Caki2 (cell line): ENCODE results near the gene CBS. TPM values are rescaled to one million over a fixed set of nuclear protein-coding genes. Genes with fewer than 3 reads are reported as not detected.

Experiments
- DNase-seq: peaks from one replicate; pipeline ENCODE4 v3.0.0-alpha.2; 2015; ENCODE audit warnings: low read depth
- in situ Hi-C: cut with HindIII; loops from 2 replicates; pipeline ENCODE4 v1.10.0; 2016; ENCODE audit warnings: low sequenced_read_pairs, low pct_unique_long_range_greater_than_20kb, mixed read lengths
- total RNA-seq: library from RNA; depleted of rRNA; stranded (reverse); fragments of >200 nt; shearing (Covaris generic); gene quantifications from 2 replicates; pipeline ENCODE4 v1.2.3, GENCODE V29; 2014; ENCODE audit warnings: low replicate concordance

The CBS gene
- total RNA-seq, 1 experiment from 2014 or later = 32.8 TPM

DNA sequence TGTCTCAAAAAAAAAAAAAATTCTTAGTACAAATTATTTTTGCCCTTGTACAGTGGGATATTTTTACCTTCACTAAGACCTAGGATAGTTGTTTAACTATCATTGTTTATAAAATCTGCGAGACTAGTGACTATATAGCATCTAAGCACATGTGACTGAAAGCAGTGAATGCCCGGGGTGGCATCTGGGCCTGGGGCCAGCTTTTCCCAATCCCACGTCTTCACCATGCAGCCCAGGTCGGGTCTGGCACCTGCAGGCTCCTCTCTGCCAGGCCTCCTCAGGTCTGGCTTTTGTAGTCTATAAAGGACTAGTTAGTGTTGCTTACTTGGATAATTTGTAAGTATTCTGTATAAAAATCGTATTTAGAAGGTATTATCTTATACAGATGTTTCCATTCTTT is 40.8 kb downstream of the CBS start:
- DNase-seq = no peak

DNA sequence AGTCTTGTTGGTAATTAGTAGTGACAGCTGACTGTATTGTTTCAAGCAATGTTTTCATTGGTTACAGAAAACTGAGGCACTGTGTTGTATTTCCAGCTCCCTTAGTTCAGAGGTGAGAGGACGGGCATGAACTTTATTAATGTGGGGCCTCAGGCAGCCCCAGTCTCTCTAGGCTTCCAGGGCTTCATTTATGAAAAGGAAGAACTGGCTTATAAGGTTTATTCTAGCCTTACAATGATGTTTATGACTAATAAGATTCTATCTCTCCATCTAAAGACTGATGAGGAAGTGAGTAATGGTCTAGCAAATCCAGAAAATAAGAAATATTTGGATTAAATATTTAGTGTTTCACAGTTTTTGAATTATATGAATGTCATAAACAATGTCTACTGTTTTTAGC is 41.5 kb downstream of the CBS start:
- DNase-seq = no peak
- in situ Hi-C loops = no loop called here

More for the DNA sequence above, 40.8 kb downstream of the CBS start:
- in situ Hi-C loops = no loop called here

DNA sequence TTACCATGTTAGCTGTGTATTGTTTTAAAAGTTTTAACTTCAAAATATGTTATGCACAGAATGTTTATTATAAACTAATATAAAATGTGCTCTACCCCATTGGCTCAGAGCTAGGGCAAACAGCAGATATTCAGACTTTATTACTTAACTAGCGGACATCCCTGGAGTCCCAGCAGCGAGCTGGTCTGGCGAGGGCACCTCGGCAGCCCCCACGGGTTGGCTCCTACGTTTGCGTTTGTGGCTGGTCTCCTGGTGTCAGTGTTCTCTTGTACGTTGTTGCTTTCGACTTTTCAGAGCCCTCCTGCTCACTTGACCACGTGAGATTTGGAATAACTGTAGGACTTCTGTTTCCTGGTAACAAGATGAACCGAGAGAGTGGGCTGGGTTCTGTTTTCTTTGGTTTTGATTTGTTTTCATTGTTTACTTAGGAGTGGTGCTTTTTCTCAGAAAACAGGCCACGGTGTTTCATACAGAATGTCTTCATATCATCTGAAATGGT is 44.5 kb downstream of the CBS start:
- in situ Hi-C loops = no loop called here

DNA sequence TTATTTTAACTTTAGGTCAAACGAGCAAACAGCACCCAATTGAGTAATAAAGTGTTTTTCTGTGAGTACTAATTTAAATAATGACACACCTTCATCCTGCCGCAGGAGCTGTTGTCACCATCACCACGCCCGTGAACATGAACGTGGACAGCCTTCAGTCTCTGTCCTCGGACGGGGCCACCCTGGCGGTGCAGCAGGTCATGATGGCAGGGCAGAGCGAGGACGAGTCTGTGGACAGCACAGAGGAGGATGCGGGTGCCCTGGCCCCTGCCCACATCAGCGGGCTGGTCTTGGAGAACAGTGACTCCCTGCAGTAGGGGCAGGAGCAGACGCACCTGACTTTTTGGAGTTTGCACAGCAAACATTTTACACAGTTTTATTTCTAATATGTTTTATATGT is 45.9 kb downstream of the CBS start:
- DNase-seq = no peak
- in situ Hi-C loops = no loop called here

More for the DNA sequence above, 44.5 kb downstream of the CBS start:
- no peak for DNase-seq

DNA sequence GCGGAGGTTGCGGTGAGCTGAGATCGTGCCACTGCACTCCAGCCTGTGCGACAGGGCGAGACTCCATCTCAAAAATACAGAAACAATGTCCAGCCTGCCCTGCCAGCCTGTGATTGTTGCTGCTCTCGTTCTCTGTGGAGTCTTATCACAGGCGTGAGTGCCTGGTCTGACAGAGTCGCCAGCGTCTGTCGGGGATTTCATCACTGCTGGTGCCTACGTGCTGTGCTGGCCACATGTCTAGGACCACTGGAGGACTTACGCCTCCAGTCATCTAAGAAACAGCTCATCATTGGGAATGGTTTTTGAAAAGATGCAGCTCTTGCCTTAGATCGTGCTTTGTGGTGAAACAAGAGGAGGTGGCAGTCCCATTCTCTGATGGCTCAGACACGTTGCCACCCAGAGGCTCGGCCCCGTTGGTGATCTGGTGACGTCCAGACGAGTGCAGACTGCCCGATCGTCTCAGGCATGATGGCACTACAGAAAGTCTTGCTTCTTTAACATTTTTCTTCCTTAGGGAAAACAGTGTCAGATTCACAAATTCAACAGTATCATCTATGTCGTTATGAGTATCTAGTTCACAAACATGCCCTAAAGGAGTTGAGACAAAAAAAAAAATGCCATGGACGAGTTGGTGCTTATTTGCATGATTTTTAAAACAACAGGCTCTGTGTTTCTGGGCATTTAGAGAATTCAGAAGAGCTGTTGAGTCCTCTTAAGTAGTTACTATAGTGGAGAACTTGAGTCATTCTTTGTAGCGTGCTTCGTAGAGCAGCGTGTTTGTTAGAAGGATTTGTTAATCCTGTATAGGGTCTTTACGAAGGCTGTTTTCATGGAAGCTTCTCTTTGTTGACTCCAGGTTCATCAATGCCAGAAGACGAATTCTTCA is 47.5 kb downstream of the CBS start:
- DNase-seq = no peak
- in situ Hi-C loops = no loop called here

DNA sequence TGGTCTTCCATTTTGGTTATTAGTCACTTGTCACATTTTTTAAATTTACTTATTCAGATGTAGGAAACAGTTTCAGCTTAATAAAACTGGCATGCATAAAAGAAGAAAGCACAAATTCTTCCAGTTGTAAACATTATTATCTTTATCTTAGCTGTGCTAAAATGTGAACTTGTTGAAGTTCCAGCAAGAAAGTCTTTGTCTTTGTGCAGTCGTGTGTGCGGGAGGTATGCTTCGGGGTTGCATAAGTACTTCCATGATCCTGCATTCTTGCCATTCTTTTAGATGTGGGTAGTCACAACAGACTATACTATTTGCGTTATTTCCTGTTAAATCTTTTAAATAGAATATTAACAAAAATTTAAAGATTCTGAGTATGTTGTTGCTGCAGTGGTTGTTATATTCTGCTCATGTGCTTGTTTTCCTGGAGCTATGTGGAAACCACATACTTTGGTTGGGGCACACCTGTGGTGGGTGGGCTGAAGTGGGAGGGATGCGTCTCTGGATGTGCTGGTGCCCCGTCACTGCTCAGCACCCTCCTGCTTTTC is 49.9 kb downstream of the CBS start:
- DNase-seq = peak; percentile 85
- in situ Hi-C loops = no loop called here

DNA sequence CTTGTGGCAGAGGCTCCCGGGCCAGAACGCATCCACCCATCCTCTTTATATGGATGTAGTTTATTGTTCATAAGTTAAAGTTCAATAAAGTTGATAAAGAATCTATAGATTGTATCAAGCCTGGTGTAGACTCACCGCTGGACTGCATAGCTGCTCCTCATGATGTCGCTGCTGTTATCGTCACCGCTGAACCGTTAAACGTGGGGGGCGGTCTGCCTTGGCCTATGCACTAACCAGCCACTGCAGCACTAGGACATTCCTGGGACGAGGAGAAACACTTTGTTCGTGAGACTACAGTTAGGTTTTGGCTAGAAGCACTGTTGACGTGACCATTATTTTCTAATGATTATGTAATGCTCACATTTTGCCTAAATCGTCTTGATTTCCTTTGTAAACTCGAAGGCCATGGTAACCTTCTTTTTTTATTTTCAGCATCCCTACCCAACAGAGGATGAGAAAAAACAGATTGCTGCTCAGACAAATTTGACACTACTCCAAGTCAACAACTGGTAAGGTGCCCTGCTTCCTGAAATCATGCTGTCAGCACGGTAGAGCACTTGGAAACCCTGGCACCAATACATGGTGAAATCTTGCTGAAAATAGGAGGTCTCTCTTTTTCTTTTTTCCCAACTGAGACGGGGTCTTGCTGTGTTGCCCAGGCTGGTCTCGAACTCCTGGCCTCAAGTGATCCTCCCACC is 51.0 kb downstream of the CBS start:
- DNase-seq = no peak
- in situ Hi-C loops = no loop called here

DNA sequence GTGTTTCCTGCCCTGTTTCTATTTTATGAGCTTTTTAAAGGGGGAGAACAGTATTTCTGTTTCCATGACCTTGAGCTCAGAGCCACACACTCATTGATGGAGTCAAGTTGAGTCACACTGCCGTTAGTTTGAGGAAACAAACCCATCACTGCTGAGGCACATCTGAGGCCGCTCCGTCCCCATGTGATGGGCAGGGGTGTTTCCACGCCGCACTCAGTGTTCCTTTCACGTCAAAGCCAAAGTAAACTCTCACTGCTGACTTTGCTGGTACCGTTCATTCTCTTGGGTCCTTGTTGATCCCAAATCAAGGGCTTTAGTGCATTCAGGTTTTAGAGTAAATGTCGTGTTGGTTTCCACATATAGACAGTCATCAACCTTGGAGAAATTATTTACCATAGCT is 52.5 kb downstream of the CBS start:
- in situ Hi-C loops = no loop called here
- no peak for DNase-seq

DNA sequence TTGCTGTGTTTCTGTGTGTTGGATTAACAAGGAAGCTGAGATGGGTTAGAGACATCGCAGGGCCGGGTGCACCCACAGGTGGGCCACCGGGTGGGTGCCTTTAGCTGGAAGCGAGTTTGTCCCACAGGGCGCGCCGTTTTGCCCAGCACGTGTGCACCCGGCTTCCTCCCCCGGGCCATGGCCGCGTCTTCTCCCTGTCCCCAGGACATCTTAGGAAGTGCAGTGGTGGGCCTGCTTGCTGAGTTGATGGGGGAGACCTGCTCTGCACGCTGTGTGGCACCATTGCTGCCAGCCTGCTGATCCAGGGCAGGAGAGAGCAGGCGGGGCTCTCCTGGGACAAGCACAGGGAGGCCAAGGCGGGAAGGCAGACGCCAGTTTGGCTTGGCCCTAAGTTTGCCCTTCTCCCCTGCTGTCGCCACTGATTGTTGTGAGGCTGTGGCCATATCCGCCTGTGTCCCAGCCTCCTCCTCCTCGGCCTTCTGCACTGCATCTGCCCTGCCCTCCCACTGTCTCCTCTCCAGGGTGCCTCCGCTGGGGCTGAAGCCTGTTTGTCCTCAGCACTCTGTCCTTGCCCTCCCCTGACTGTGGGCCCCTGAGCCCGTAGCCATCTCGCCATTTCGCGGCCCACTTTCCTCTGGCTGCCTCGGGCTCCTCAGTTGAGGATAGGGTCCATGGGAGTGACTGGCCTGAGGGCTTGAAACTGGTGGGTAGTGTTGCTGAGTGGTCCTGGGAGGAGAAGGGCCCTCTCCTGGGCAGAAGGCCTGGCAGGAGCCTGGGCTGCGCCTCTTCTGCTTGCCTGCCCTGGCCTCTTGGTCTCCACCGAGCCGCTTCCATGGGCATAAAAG is 53.7 kb downstream of the CBS start:
- in situ Hi-C loops = no loop called here
- DNase-seq = no peak

DNA sequence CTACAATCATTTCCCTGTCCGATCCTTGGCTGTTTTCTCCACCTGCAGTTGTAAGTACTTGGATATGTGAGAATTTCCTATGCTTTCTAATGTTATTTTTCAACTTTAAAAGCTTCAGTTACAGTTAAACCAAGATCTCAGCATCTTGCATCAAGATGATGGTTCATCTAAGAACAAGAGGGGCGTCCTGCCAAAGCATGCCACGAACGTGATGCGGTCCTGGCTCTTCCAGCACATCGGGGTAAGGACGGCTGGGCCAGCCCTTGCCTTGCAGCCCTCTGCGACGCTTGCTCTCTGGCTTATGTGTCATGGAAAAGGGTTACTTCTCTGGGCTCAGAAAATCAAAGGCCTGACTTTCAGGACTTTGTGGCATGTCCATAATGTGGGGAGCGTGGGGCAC is 54.4 kb downstream of the CBS start:
- in situ Hi-C loops = no loop called here
- DNase-seq = no peak

DNA sequence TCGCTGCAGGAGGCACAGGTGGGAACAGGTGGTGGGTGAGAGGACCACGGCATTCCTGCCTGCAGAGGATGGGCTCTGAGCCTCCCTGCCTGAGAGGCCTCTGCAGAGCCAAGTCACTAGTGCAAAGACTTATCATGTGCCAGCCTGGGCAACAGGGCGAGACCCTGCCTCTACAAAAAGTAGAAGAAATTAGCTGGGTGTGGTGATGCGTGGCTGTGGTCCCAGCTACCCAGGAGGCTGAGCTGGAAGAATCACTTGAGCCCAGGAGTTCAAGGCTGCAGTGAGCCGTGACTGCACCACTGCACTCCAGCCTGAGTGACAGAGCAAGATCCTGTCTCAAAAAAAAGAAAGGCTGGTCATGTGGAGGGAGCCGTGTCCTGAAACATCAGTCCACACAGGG is 54.9 kb downstream of the CBS start:
- DNase-seq = peak; percentile 87
- in situ Hi-C loops = no loop called here

DNA sequence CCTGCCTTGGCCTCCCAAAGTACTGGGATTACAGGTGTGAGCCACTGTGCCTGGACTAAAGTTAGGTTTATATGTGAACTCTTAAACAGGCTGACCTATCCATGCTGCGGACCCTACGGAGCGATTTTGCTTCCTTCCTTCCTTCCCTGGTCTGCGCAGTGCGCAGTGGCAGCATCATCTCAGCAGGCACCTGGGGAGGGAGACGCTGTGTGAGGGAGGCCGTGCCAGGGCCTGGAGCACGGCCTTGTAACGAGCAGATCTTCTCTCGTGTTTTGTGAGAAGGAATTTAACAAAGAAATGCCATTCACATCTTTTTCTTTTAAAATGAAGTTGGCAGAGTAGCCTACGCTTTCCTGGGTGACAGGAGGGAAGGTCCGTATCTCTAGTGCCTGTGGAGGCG is 55.5 kb downstream of the CBS start:
- peak; percentile 25 for DNase-seq
- in situ Hi-C loops = no loop called here

DNA sequence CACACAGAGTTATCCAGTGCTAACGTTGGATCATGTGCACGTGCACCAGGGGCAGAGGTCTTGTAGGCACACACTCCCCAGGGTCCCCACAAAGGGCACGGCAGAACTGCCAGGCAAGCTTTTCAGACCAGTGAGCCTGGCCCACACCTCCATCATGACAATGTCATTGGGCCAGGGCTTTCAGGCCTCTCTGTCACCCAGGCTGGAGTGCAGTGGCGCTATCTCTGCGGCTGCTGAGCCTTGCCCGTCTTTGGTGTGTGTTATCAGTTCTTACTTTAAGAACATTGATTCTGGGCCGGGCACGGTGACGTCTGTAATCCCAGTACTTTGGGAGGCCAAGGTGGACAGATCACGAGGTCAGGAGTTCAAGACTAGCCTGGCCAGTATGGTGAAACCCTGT is 57.1 kb downstream of the CBS start:
- in situ Hi-C loops = no loop called here
- no peak for DNase-seq

DNA sequence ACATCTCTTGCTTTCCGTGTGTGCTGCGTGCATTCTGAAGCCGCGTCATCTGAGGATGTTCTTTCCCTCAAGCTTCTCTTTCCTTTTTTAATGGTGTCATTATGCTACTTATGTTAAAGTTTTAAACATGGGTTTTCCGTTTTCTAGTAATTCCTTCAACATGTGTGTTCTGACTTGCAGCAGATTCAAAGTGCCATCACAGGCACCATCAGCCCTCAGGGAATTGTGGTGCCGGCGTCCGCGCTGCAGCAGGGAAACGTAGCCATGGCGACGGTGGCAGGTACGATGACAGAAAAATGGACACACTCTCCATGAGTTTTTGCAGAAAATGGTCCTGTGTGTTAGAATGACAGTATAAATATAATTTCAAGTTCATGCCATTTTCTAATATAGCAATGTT is 58.9 kb downstream of the CBS start:
- in situ Hi-C loops = no loop called here
- DNase-seq = no peak

DNA sequence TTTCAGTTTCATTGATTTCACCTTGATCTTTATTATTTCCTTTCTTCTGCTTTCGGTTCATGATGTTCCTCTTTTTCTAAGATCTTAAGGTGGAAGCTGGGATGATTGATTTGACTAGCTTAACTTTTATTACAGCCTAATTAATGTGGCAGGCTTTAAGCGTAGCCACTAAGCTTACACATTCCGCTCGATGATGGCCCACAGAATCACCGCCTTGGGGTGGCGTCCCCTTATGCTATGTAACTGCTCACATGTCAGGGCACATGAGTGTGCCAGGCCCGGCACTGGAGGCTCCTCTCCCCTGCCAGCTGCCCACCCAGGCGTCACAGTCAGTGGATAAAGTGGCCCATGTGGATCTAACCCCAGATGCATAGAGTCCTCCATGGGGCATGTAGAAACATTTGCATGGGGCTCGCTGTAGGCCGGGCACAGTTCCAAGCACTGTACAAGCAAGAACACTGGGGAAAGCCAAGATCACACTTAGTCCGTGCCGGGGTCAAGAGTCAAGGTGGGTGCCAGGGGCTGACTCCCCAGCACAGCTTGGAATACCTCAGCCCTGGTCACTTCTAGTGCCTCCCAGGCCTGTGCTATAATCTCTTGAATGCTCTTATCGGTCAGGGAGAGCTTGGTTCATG is 59.6 kb downstream of the CBS start:
- in situ Hi-C loops = no loop called here
- DNase-seq = no peak

DNA sequence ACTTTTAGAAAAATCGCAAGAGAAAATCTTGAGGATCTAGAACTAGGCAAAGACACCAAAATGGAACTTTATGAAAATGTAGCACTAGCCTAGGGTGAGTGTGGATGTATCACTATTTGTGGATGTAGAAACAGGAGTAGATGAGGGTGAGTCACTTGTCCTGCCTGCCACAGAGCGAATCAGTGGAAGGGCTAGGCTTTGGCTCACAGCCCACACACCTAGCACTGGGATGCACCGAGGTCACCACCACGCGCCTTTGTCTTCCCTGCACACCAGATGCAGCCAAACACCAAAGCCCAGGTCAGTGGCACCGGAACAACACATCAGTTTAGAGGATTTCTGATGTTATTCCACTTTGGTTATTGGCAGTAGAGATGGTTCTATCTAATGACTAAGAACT is 63.0 kb downstream of the CBS start:
- in situ Hi-C loops = no loop called here
- peak; percentile 58 for DNase-seq

DNA sequence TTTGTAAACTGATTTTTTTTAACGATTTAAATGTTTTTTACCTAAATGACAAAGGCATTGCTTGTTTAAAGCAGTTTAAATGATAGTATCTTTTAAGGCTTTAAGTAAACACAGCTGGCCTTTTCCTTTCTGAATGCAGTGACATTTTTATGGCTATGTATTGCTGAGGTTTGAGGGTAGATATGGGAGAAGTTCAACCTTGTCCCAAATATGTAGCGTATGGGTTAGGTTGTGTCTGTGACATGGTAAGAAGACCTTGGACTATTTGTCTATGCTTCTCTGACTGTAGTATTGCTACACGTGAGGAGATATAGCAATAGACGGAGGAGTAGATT is 68.8 kb downstream of the CBS start:
- DNase-seq = no peak
- in situ Hi-C loops = no loop called here
